ENCODE results near the gene SCARB2.

The SCARB2 gene

GRCh38 chr4:76226418-76226817, 12.8 kb upstream of the SCARB2 start:
- no peak for DNase-seq (ENCODE audit: low read depth in 3 of 3)

GRCh38 chr4:76224171-76224570, 10.5 kb upstream of the SCARB2 start:
- no peak for DNase-seq (ENCODE audit: low read depth in 3 of 3)

GRCh38 chr4:76219299-76220055, 5.9 kb upstream of the SCARB2 start:
- DNase-seq (ENCODE audit: low read depth in 3 of 3): no peak

GRCh38 chr4:76216975-76217814, 3.6 kb upstream of the SCARB2 start:
- no peak for DNase-seq (ENCODE audit: low read depth in 3 of 3)

GRCh38 chr4:76216524-76216923, 2.9 kb upstream of the SCARB2 start:
- no peak for DNase-seq (ENCODE audit: low read depth in 3 of 3)

GRCh38 chr4:76215077-76215476, 1.5 kb upstream of the SCARB2 start:
- no peak for DNase-seq (ENCODE audit: low read depth in 3 of 3)

GRCh38 chr4:76214177-76214675, 602 bp upstream of the SCARB2 start:
- no peak for DNase-seq (ENCODE audit: low read depth in 3 of 3)

GRCh38 chr4:76212851-76213414, 691 bp downstream of the SCARB2 start:
- DNase-seq (ENCODE audit: low read depth in 3 of 3): no peak

- no peak for DNase-seq (ENCODE audit: low read depth in 3 of 3)
Measured at GRCh38 chr4:76211769-76212708, 1.6 kb downstream of the SCARB2 start.

- no peak for DNase-seq (ENCODE audit: low read depth in 3 of 3)
Measured at GRCh38 chr4:76210452-76210851, 3.2 kb downstream of the SCARB2 start.

GRCh38 chr4:76209881-76210280, 3.7 kb downstream of the SCARB2 start:
- no peak for DNase-seq (ENCODE audit: low read depth in 3 of 3)

- DNase-seq (ENCODE audit: low read depth in 3 of 3): no peak
Measured at GRCh38 chr4:76208005-76208765, 5.4 kb downstream of the SCARB2 start.

GRCh38 chr4:76207549-76207948, 6.1 kb downstream of the SCARB2 start:
- DNase-seq (ENCODE audit: low read depth in 3 of 3): no peak

GRCh38 chr4:76206222-76206942, 7.2 kb downstream of the SCARB2 start:
- no peak for DNase-seq (ENCODE audit: low read depth in 3 of 3)

- DNase-seq (ENCODE audit: low read depth in 3 of 3): no peak
Measured at GRCh38 chr4:76205476-76205875, 8.1 kb downstream of the SCARB2 start.

- no peak for DNase-seq (ENCODE audit: low read depth in 3 of 3)
Measured at GRCh38 chr4:76204936-76205335, 8.7 kb downstream of the SCARB2 start.

GRCh38 chr4:76203541-76203940, 10.1 kb downstream of the SCARB2 start:
- no peak for DNase-seq (ENCODE audit: low read depth in 3 of 3)

GRCh38 chr4:76201276-76201675, 12.3 kb downstream of the SCARB2 start:
- no peak for DNase-seq (ENCODE audit: low read depth in 3 of 3)

GRCh38 chr4:76200771-76201231, 12.8 kb downstream of the SCARB2 start:
- DNase-seq (ENCODE audit: low read depth in 3 of 3): peak in 1 of 3 donors; percentile 8

GRCh38 chr4:76199664-76200211, 13.9 kb downstream of the SCARB2 start:
- no peak for DNase-seq (ENCODE audit: low read depth in 3 of 3)

Data from stimulated activated CD4-positive, alpha-beta T cell treated with anti-CD3 and anti-CD28 coated beads, TNF-alpha, amount 100 ng/mL, for 48 hours (primary cell).